Measurements from ENCODE around the gene MOV10L1.
"Not testable (repeated sequence)": the region's sequence is repeated elsewhere in the genome, so short reads cannot be mapped to it uniquely, and the experiment has no call there.

MOV10L1 gene

GRCh38 chr22:50143096-50143495, 53.3 kb downstream of the MOV10L1 start:
- no peak overlapping the region for H3K4me3 ChIP-seq (ENCODE audit: low read depth, low read length)
- TF ChIP-seq CTCF (IDR thresholded peaks at IDR 0.05; ENCODE audit: low read depth, low read length), result no peak
- DNase-seq, result no peak
- no peak overlapping the region for H3K27ac ChIP-seq
- no peaks in the 10 kb centered on the region for H3K36me3 ChIP-seq
- H3K27me3 ChIP-seq (ENCODE audit: insufficient read depth, low read depth, severe bottlenecking), result no peaks in the 10 kb centered on the region
- no peaks in the 10 kb centered on the region for H3K9me3 ChIP-seq (ENCODE audit: severe bottlenecking)

- no peak overlapping the region for H3K27ac ChIP-seq
- no peaks in the 10 kb centered on the region for H3K36me3 ChIP-seq
- H3K27me3 ChIP-seq (ENCODE audit: insufficient read depth, low read depth, severe bottlenecking), result no peaks in the 10 kb centered on the region
- H3K4me3 ChIP-seq (ENCODE audit: low read depth, low read length), result no peak overlapping the region
- no peak for DNase-seq
- no peaks in the 10 kb centered on the region for H3K9me3 ChIP-seq (ENCODE audit: severe bottlenecking)
- TF ChIP-seq CTCF (IDR thresholded peaks at IDR 0.05; ENCODE audit: low read depth, low read length), result peak; percentile 45; the same call in 1 of the 2 replicates
Measured at GRCh38 chr22:50144005-50144614, 54.3 kb downstream of the MOV10L1 start.

GRCh38 chr22:50145721-50146438, 56.1 kb downstream of the MOV10L1 start:
- Histone ChIP-seq H3K9me3 (ENCODE audit: severe bottlenecking) (no peaks in the 10 kb centered on the region), H3K27ac (no peak overlapping the region), H3K4me3 (ENCODE audit: low read depth, low read length) (no peak overlapping the region), H3K36me3 (no peaks in the 10 kb centered on the region), H3K27me3 (ENCODE audit: insufficient read depth, low read depth, severe bottlenecking) (no peaks in the 10 kb centered on the region)
- DNase-seq, result no peak
- TF ChIP-seq CTCF (IDR thresholded peaks at IDR 0.05; ENCODE audit: low read depth, low read length), result no peak

GRCh38 chr22:50146439-50147238, 56.8 kb downstream of the MOV10L1 start:
- peak; percentile 86 for TF ChIP-seq CTCF (IDR thresholded peaks at IDR 0.05; ENCODE audit: low read depth, low read length)
- Histone ChIP-seq H3K9me3 (ENCODE audit: severe bottlenecking) (no peaks in the 10 kb centered on the region), H3K27me3 (ENCODE audit: insufficient read depth, low read depth, severe bottlenecking) (no peaks in the 10 kb centered on the region), H3K27ac (no peak overlapping the region), H3K4me3 (ENCODE audit: low read depth, low read length) (no peak overlapping the region), H3K36me3 (no peaks in the 10 kb centered on the region)
- peak; percentile 71 for DNase-seq

GRCh38 chr22:50147258-50148165, 57.7 kb downstream of the MOV10L1 start:
- not testable (repeated sequence) for H3K27ac ChIP-seq; DNase-seq; H3K27me3 ChIP-seq (ENCODE audit: insufficient read depth, low read depth, severe bottlenecking); H3K9me3 ChIP-seq (ENCODE audit: severe bottlenecking); H3K36me3 ChIP-seq; H3K4me3 ChIP-seq (ENCODE audit: low read depth, low read length)
